Stimulated activated CD8-positive, alpha-beta memory T cell treated with anti-CD3 and anti-CD28 coated beads, Interleukin-2, amount 100 ng/mL, for 48 hours (primary cell): ENCODE results near the gene KCNC1.

ENCODE experiments used
- DNase-seq, 2 donors: peaks; one replicate each; pipeline ENCODE4 v3.0.0-alpha.2; 2020; ENCODE audit warnings: low read depth in 2 of 2

Gene KCNC1

GRCh38 chr11:17738151-17738973, 3.8 kb downstream of the KCNC1 start:
- no peak for DNase-seq

GRCh38 chr11:17739945-17740338, 5.4 kb downstream of the KCNC1 start:
- DNase-seq, result no peak

GRCh38 chr11:17740649-17741235, 6.2 kb downstream of the KCNC1 start:
- DNase-seq, result no peak

- DNase-seq, result no peak
These were observed 6.9 kb downstream of the KCNC1 start for GRCh38 chr11:17741487-17741886.

- DNase-seq, result no peak
These were observed 7.4 kb downstream of the KCNC1 start for GRCh38 chr11:17742019-17742418.

- no peak for DNase-seq
These were observed 8.6 kb downstream of the KCNC1 start for GRCh38 chr11:17743026-17743807.

GRCh38 chr11:17743808-17744119, 9.2 kb downstream of the KCNC1 start:
- no peak for DNase-seq

- DNase-seq, result no peak
These were observed 9.8 kb downstream of the KCNC1 start for GRCh38 chr11:17744151-17744940.

GRCh38 chr11:17745023-17745772, 10.6 kb downstream of the KCNC1 start:
- no peak for DNase-seq

GRCh38 chr11:17746096-17746495, 11.5 kb downstream of the KCNC1 start:
- DNase-seq, result no peak

GRCh38 chr11:17747131-17747955, 12.8 kb downstream of the KCNC1 start:
- no peak for DNase-seq

- DNase-seq, result no peak
These were observed 13.5 kb downstream of the KCNC1 start for GRCh38 chr11:17748044-17748443.

GRCh38 chr11:17748761-17749721, 14.5 kb downstream of the KCNC1 start:
- no peak for DNase-seq

- no peak for DNase-seq
These were observed 15.6 kb downstream of the KCNC1 start for GRCh38 chr11:17750013-17750800.

GRCh38 chr11:17750801-17751165, 16.2 kb downstream of the KCNC1 start:
- no peak for DNase-seq

- DNase-seq, result no peak
These were observed 17.0 kb downstream of the KCNC1 start for GRCh38 chr11:17751558-17751957.

GRCh38 chr11:17752144-17752543, 17.6 kb downstream of the KCNC1 start:
- no peak for DNase-seq

- no peak for DNase-seq
These were observed 18.6 kb downstream of the KCNC1 start for GRCh38 chr11:17753153-17753552.

GRCh38 chr11:17753641-17754040, 19.1 kb downstream of the KCNC1 start:
- no peak for DNase-seq
